Fibroblast of lung (primary cell): Measurements from ENCODE around the gene COL4A2.

Experiments used
- EZH2 ChIP-seq: IDR thresholded peaks from 2 replicates; pipeline ENCODE4 v1.5.1; 2012; ENCODE audit warnings: low read length, control low read depth, mild to moderate bottlenecking; ENCODE audit errors: missing control alignments
- TF ChIP-seq, protein P1 (sequence below), 2 donors: IDR thresholded peaks in 1 of 2; conservative IDR thresholded peaks in 1 of 2; 1 replicate in 1 of 2; 2 replicates in 1 of 2; pipeline ENCODE4 v1.5.1; 2011 to 2012; ENCODE audit warnings: low read length in 2 of 2, control low read depth in 1 of 2, inconsistent platforms in 1 of 2, low read depth in 1 of 2, mild to moderate bottlenecking in 1 of 2

- TF ChIP-seq, protein P1, sequence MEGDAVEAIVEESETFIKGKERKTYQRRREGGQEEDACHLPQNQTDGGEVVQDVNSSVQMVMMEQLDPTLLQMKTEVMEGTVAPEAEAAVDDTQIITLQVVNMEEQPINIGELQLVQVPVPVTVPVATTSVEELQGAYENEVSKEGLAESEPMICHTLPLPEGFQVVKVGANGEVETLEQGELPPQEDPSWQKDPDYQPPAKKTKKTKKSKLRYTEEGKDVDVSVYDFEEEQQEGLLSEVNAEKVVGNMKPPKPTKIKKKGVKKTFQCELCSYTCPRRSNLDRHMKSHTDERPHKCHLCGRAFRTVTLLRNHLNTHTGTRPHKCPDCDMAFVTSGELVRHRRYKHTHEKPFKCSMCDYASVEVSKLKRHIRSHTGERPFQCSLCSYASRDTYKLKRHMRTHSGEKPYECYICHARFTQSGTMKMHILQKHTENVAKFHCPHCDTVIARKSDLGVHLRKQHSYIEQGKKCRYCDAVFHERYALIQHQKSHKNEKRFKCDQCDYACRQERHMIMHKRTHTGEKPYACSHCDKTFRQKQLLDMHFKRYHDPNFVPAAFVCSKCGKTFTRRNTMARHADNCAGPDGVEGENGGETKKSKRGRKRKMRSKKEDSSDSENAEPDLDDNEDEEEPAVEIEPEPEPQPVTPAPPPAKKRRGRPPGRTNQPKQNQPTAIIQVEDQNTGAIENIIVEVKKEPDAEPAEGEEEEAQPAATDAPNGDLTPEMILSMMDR (conservative IDR thresholded peaks at IDR 0.05 in 1 of 2, IDR thresholded peaks at IDR 0.05 in 1 of 2; ENCODE audit: low read depth in 1 of 2, low read length in 2 of 2) = no peak
- no peak for TF ChIP-seq EZH2
Measured at GRCh38 chr13:110272227-110272626, 34.9 kb upstream of the COL4A2 start.
